Testis (tissue), 2 donors: ENCODE results near the gene GDI1.

Experiments
- POLR2A ChIP-seq: fragments of 450-650 bp; IDR thresholded peaks from one replicate; pipeline ENCODE4 v1.6.1; 2017; ENCODE audit warnings: antibody characterized with exemption, mild to moderate bottlenecking, moderate library complexity
- TF ChIP-seq, protein P1 (sequence below), 3 experiments: fragments of 450-650 bp in 2 of 3; fragments of 200-600 bp in 1 of 3; sonication (generic) in 1 of 3; IDR thresholded peaks; one replicate each; pipeline ENCODE4 v1.5.1; 2016 to 2019; ENCODE audit warnings: antibody characterized with exemption in 3 of 3, mild to moderate bottlenecking in 2 of 3, moderate library complexity in 1 of 3

DNA sequence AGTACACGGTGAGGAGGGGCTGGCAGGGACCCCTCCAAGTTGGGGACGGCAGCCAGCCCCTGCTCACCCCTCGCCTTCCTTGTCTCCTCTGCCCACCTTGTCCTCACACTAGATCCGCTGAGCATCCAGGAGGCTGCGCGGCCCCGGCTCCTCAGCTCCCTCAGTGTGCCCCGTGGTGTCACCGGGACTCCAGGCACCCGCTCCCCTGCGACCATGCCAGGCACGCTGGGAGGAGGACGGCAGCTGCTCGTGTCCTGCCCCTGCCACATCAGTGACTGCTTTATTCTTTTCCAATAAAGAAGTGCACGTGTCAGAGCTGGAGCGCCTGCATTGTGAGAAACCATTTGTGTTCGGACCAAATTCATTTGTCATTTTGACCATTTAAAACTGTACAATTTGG is 13.4 kb downstream of the GDI1 start:
- TF ChIP-seq, protein P1, sequence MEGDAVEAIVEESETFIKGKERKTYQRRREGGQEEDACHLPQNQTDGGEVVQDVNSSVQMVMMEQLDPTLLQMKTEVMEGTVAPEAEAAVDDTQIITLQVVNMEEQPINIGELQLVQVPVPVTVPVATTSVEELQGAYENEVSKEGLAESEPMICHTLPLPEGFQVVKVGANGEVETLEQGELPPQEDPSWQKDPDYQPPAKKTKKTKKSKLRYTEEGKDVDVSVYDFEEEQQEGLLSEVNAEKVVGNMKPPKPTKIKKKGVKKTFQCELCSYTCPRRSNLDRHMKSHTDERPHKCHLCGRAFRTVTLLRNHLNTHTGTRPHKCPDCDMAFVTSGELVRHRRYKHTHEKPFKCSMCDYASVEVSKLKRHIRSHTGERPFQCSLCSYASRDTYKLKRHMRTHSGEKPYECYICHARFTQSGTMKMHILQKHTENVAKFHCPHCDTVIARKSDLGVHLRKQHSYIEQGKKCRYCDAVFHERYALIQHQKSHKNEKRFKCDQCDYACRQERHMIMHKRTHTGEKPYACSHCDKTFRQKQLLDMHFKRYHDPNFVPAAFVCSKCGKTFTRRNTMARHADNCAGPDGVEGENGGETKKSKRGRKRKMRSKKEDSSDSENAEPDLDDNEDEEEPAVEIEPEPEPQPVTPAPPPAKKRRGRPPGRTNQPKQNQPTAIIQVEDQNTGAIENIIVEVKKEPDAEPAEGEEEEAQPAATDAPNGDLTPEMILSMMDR (IDR thresholded peaks at IDR 0.05) = no peak
- no peak for TF ChIP-seq POLR2A
